Activated T-helper 17 cell treated with anti-CD3 and anti-CD28 coated beads, Interleukin-2, amount 50 U/mL, for 72 hours (primary cell): Measurements from ENCODE around the gene PYGO1. TPM values are rescaled to one million over a fixed set of nuclear protein-coding genes. Genes with fewer than 3 reads are reported as not detected.
"Not testable (repeated sequence)": the region's sequence is repeated elsewhere in the genome, so short reads cannot be mapped to it uniquely, and the experiment has no call there.

ENCODE experiments used
- ATAC-seq: fragments of 150-1000 bp; cut with Tn5 transposase; replicated peaks from 2 replicates; pipeline ENCODE4 v1.10.0; 2021; ENCODE audit warnings: mild to moderate bottlenecking, moderate library complexity
- H3K27ac Mint-ChIP-seq: one replicate; pipeline ENCODE4 v1.8.0; 2022; ENCODE audit warnings: mixed read lengths
- H3K27me3 Mint-ChIP-seq: one replicate; pipeline ENCODE4 v1.8.0; 2022; ENCODE audit warnings: mixed read lengths
- H3K36me3 Mint-ChIP-seq: one replicate; pipeline ENCODE4 v1.8.0; 2022; ENCODE audit warnings: low read depth, mild to moderate bottlenecking, mixed read lengths
- H3K4me1 Mint-ChIP-seq: one replicate; pipeline ENCODE4 v1.8.0; 2022; ENCODE audit warnings: mixed read lengths
- H3K4me3 Mint-ChIP-seq: one replicate; pipeline ENCODE4 v1.8.0; 2022; ENCODE audit warnings: mild to moderate bottlenecking, mixed read lengths
- H3K9me3 Mint-ChIP-seq: one replicate; pipeline ENCODE4 v1.8.0; 2022; ENCODE audit warnings: mixed read lengths
- total RNA-seq, 2 donors: library from RNA; stranded (reverse); gene quantifications; one replicate each; pipeline ENCODE4 v1.2.3, GENCODE V29; 2022

PYGO1 gene
- total RNA-seq, 2 donors from 2014 or later = not detected

DNA sequence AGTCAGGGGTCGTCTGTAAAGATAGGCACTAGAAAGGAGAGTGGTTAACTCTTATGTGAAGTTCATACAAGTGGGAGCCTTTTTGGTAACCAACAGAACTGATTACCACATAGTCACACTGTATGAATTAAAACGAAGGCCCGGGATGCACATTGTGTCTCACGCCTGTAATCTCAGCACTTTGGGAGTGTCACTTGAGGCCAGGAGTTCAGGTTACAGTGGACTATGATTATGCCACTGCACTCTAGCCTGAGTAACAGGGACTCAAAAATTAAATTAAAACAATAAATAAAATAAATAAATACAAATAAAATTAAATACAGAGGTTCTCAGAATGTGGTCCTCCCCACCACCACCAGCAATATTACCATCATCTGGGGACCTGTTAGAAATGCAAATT is 80.6 kb downstream of the PYGO1 start:
- ATAC-seq = no peak
- Mint-ChIP-seq H3K4me3 (no peak overlapping the region), H3K27ac (no peak overlapping the region), H3K4me1 (no peaks in the 10 kb centered on the region), H3K27me3 (no peaks in the 10 kb centered on the region), H3K36me3 (no peaks in the 10 kb centered on the region), H3K9me3 (no peaks in the 10 kb centered on the region)

DNA sequence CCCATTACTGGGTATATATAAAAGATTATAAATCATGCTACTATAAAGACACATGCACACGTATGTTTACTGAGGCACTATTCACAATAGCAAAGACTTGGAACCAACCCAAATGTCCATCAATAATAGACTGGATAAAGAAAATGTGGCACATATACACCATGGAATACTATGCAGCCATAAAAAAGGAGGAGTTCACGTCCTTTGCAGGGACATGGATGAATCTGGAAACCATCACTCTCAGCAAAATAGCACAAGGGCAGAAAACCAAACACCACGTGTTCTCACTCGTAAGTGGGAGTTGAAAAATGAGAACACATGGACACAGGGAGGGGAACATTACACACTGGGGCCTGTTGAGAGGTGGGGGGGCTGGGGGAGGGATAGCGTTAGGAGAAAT is 82.7 kb downstream of the PYGO1 start:
- not testable (repeated sequence) for ATAC-seq, H3K9me3 Mint-ChIP-seq, H3K4me1 Mint-ChIP-seq, H3K36me3 Mint-ChIP-seq, H3K27ac Mint-ChIP-seq, H3K27me3 Mint-ChIP-seq, H3K4me3 Mint-ChIP-seq

DNA sequence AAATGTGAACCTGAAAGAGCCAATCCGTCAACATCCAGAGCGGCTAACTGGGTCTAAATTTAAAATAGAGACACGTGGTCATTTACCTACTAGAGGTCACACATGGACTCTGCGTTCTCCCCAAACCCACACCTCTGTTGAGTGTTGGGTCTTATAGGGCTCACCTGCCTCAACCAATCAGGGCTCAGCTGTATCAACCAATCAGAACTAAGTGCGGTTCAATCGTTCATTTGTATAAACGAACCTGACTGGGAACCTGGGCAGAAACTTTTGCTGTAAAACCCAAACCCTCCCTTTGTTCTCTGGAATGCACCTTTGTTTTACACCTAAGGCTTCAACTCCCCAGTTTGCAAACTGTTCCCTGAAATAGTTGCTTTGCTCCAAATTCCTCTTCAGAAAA is 89.0 kb downstream of the PYGO1 start:
- H3K4me3 Mint-ChIP-seq = peak overlapping the region; percentile 83
- H3K36me3 Mint-ChIP-seq = no peaks in the 10 kb centered on the region
- no peak for ATAC-seq

GRCh38 chr15:55498109-55498938 is 89.8 kb downstream of the PYGO1 start:
- H3K4me1 Mint-ChIP-seq, H3K9me3 Mint-ChIP-seq, H3K27me3 Mint-ChIP-seq, H3K36me3 Mint-ChIP-seq: not testable (repeated sequence)
- peak; percentile 99 for ATAC-seq
- H3K4me3 Mint-ChIP-seq = peak overlapping the region; percentile 83
- peak overlapping the region; percentile 25 for H3K27ac Mint-ChIP-seq

More for the DNA sequence above, 89.0 kb downstream of the PYGO1 start:
- Mint-ChIP-seq H3K4me1 (no peaks in the 10 kb centered on the region), H3K9me3 (no peaks in the 10 kb centered on the region), H3K27ac (no peak overlapping the region), H3K27me3 (peaks cover 3% of the 10 kb centered on the region)

DNA sequence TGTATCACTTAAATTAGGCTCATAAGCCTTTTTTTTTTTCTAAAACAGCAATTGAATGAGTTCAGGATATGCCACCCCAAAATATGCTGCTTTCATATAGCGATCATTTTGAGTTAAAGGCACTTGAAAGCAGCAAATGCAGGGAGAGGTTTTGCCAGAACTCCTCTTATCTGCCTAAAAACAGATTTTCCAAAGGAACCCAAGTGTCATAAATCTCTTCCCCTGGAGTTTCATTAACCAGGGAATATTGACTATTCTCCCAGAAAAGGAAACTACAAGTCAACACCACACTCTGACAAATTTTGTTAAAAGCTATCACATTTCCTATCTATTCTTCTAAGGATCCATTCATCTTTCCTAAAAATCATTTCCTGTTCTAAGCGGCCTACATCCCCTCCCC is 91.4 kb downstream of the PYGO1 start:
- Mint-ChIP-seq H3K9me3 (no peaks in the 10 kb centered on the region), H3K27ac (no peak overlapping the region), H3K4me3 (no peak overlapping the region), H3K4me1 (no peaks in the 10 kb centered on the region), H3K36me3 (no peaks in the 10 kb centered on the region), H3K27me3 (no peaks in the 10 kb centered on the region)
- no peak for ATAC-seq

DNA sequence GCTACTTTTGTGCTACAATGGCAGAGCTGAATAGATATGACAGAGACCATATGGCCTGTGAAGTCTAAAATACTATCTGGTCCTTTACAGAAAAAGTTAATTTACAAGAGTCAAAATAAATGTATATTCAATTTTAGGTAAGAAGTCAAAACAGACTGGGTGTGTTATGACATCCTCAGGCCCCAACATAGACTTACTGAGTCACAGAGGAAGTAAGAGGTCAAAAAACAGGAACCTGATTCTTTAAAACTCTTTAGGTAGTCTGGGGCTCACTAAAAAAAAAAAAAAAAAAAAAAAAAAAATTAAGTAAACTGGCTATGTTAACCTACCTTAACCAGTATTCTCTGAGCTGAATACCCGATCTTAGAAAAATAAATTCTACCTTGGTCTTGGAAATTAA is 93.2 kb downstream of the PYGO1 start:
- ATAC-seq = no peak
- Mint-ChIP-seq H3K27ac (no peak overlapping the region), H3K9me3 (no peaks in the 10 kb centered on the region), H3K27me3 (no peaks in the 10 kb centered on the region), H3K4me1 (no peaks in the 10 kb centered on the region), H3K36me3 (no peaks in the 10 kb centered on the region), H3K4me3 (no peak overlapping the region)

- not testable (repeated sequence) for H3K27me3 Mint-ChIP-seq, H3K36me3 Mint-ChIP-seq, H3K4me3 Mint-ChIP-seq, H3K4me1 Mint-ChIP-seq, H3K9me3 Mint-ChIP-seq, ATAC-seq, H3K27ac Mint-ChIP-seq
Observed at GRCh38 chr15:55488952-55489600, 99.1 kb downstream of the PYGO1 start.

Other genes with a start within 250 kb of the PYGO1 start
- 10 to 100 TPM in 1 of 2 donors, 1 to 10 TPM in 1; 8.7 to 10.9 TPM for gene CCPG1, start 180.0 kb downstream of the PYGO1 start, total RNA-seq
- gene PIERCE2, start 179.8 kb downstream of the PYGO1 start, total RNA-seq = not detected
- not detected for gene DNAAF4, start 80.1 kb downstream of the PYGO1 start, total RNA-seq
- gene PRTG, start 154.8 kb upstream of the PYGO1 start, total RNA-seq = not detected